IMR-90 (cell line): ENCODE data around the gene ASB7. TPM values are rescaled to one million over a fixed set of nuclear protein-coding genes. Genes with fewer than 3 reads are reported as not detected.

ENCODE experiments used
- ATAC-seq: fragments of 200-7000 bp; cut with Tn5 transposase; 2 replicates; pipeline ENCODE4 v1.9.1; 2020; ENCODE audit warnings: low read depth, mild to moderate bottlenecking, moderate library complexity
- BruUV-seq: library from RNA; stranded (reverse); fragments of 400-500 nt; replicated peaks from 2 replicates; lab custom pipeline; 2021; lab: Mats Ljungman, UMichigan
- CTCF ChIA-PET: fragments of 300-600 bp; formaldehyde crosslinking; extraction: SDS; loops from one replicate; lab custom pipeline; 2021; ENCODE audit warnings: antibody characterized with exemption; lab: Yijun Ruan, JAX
- POLR2A ChIA-PET: fragments of 300-600 bp; sonication (Branson Sonifier 250); formaldehyde crosslinking; loops from one replicate; lab custom pipeline; 2022; ENCODE audit warnings: antibody characterized with exemption; ENCODE audit not compliant: unreplicated experiment; lab: Charles Lee
- DNase-seq: peaks from one replicate; pipeline ENCODE4 v3.0.0; 2013
- H2AFZ ChIP-seq: replicated peaks from 2 replicates; pipeline ENCODE3; 2013; ENCODE audit warnings: low read length, mild to moderate bottlenecking; ENCODE audit not compliant: poor library complexity
- H2AK5ac ChIP-seq: 2 replicates; pipeline ENCODE4 v1.6.1; 2013; ENCODE audit warnings: low read depth, low read length, inconsistent platforms
- H2AK9ac ChIP-seq: replicated peaks from 2 replicates; pipeline ENCODE3; 2013; ENCODE audit warnings: mild to moderate bottlenecking, low read depth, low read length, moderate library complexity; ENCODE audit not compliant: poor library complexity
- H2BK120ac ChIP-seq: 2 replicates; pipeline ENCODE4 v1.6.1; 2013; ENCODE audit warnings: low read depth, low read length, inconsistent platforms
- H2BK15ac ChIP-seq: 3 replicates; pipeline ENCODE4 v1.6.1; 2013; ENCODE audit warnings: low read depth, low read length, inconsistent platforms
- H2BK20ac ChIP-seq: 2 replicates; pipeline ENCODE4 v1.6.1; 2013; ENCODE audit warnings: low read depth, mild to moderate bottlenecking, inconsistent platforms, low read length, moderate library complexity
- H2BK5ac ChIP-seq: 2 replicates; pipeline ENCODE4 v1.6.1; 2013; ENCODE audit warnings: mild to moderate bottlenecking, low read depth, low read length, inconsistent platforms; ENCODE audit not compliant: poor library complexity, severe bottlenecking
- H3K14ac ChIP-seq: replicated peaks from 2 replicates; pipeline ENCODE4 v1.6.1; 2013; ENCODE audit warnings: low read depth, low read length, inconsistent platforms
- H3K18ac ChIP-seq: 2 replicates; pipeline ENCODE4 v1.6.1; 2013; ENCODE audit warnings: low read depth, low read length, control low read depth
- H3K23ac ChIP-seq: 2 replicates; pipeline ENCODE4 v1.6.1; 2013; ENCODE audit warnings: low read depth, low read length, inconsistent platforms
- H3K27ac ChIP-seq: 2 replicates; pipeline ENCODE4 v1.5.1; 2013; ENCODE audit warnings: mild to moderate bottlenecking, control low read depth, low read length; ENCODE audit not compliant: insufficient read depth
- H3K27me3 ChIP-seq: 2 replicates; pipeline ENCODE4 v1.6.1; 2013; ENCODE audit warnings: low read length; ENCODE audit not compliant: control insufficient read depth, insufficient read depth
- H3K36me3 ChIP-seq: 2 replicates; pipeline ENCODE4 v1.6.1; 2013; ENCODE audit warnings: low read length, mixed read lengths; ENCODE audit not compliant: control insufficient read depth, insufficient read depth
- H3K4ac ChIP-seq: 2 replicates; pipeline ENCODE4 v1.6.1; 2013; ENCODE audit warnings: low read depth, low read length, inconsistent platforms
- H3K4me1 ChIP-seq: 2 replicates; pipeline ENCODE4 v1.6.1; 2013; ENCODE audit warnings: low read length, mixed read lengths; ENCODE audit not compliant: control insufficient read depth, insufficient read depth
- H3K4me2 ChIP-seq: 2 replicates; pipeline ENCODE4 v1.6.1; 2013; ENCODE audit warnings: low read depth, mild to moderate bottlenecking, control low read depth, low read length, moderate library complexity
- H3K4me3 ChIP-seq: 2 replicates; pipeline ENCODE4 v1.5.1; 2013; ENCODE audit warnings: low read depth, mild to moderate bottlenecking, control low read depth, low read length, moderate library complexity; ENCODE audit not compliant: insufficient read depth
- H3K56ac ChIP-seq: 2 replicates; pipeline ENCODE4 v1.6.1; 2013; ENCODE audit warnings: low read length, inconsistent platforms; ENCODE audit not compliant: insufficient read depth; ENCODE audit errors: extremely low read depth
- H3K79me1 ChIP-seq, 2 experiments: 2 replicates each; pipeline ENCODE4 v1.6.1; 2013; ENCODE audit warnings: low read length in 2 of 2, inconsistent platforms in 1 of 2, low read depth in 1 of 2
- H3K9ac ChIP-seq: 2 replicates; pipeline ENCODE4 v1.6.1; 2013; ENCODE audit warnings: low read depth, low read length, control low read depth
- H3K9me1 ChIP-seq: 2 replicates; pipeline ENCODE4 v1.6.1; 2013; ENCODE audit warnings: low read length, inconsistent platforms; ENCODE audit not compliant: insufficient read depth
- H3K9me3 ChIP-seq: 2 replicates; pipeline ENCODE4 v1.6.1; 2013; ENCODE audit warnings: low read length; ENCODE audit not compliant: control insufficient read depth, insufficient read depth
- H4K20me1 ChIP-seq: 2 replicates; pipeline ENCODE4 v1.6.1; 2013; ENCODE audit warnings: low read length, inconsistent platforms; ENCODE audit not compliant: insufficient read depth
- H4K5ac ChIP-seq: 2 replicates; pipeline ENCODE4 v1.6.1; 2013; ENCODE audit warnings: mild to moderate bottlenecking, low read depth, low read length, control low read depth
- H4K8ac ChIP-seq, 2 experiments: 2 replicates each; pipeline ENCODE4 v1.6.1; 2013; ENCODE audit warnings: low read depth in 2 of 2, low read length in 2 of 2, control low read depth in 1 of 2, inconsistent platforms in 1 of 2
- H4K91ac ChIP-seq: 2 replicates; pipeline ENCODE4 v1.6.1; 2013; ENCODE audit warnings: low read depth, low read length, inconsistent platforms; ENCODE audit not compliant: insufficient read depth
- CHD1 ChIP-seq: IDR thresholded peaks from 2 replicates; pipeline ENCODE4 v1.6.1; 2012; ENCODE audit warnings: low read depth, low read length, improper control_type of control experiment
- ELK1 ChIP-seq: fragments of 150-350 bp; IDR thresholded peaks from 2 replicates; pipeline ENCODE4 v1.6.1; 2016; ENCODE audit warnings: low read depth, mild to moderate bottlenecking, low read length, moderate library complexity, borderline replicate concordance
- MXI1 ChIP-seq: IDR thresholded peaks from 2 replicates; pipeline ENCODE4 v1.6.1; 2012; ENCODE audit warnings: low read depth, mild to moderate bottlenecking, low read length, moderate library complexity, borderline replicate concordance
- RCOR1 ChIP-seq: IDR thresholded peaks from 2 replicates; pipeline ENCODE4 v1.6.1; 2012; ENCODE audit warnings: mild to moderate bottlenecking, low read length, improper control_type of control experiment; ENCODE audit not compliant: insufficient replicate concordance
- SMC3 ChIP-seq: fragments of 150-350 bp; IDR thresholded peaks from 2 replicates; pipeline ENCODE4 v1.6.1; 2016; ENCODE audit warnings: low read depth, mild to moderate bottlenecking, antibody characterized with exemption, low read length, moderate library complexity
- WGBS, 2 experiments: methylation state at CpG; one replicate each; pipeline versions ENCODE4 v1.1.5 to v1.1.7; 2013; ENCODE audit warnings: missing lambda C conversion rate in 2 of 2; ENCODE audit not compliant: insufficient read length in 1 of 2; ENCODE audit errors: extremely low coverage in 2 of 2; 5-methylcytosine and 5-hydroxymethylcytosine counted together
- dilution Hi-C: fragments of 300-500 bp; cut with HindIII; formaldehyde crosslinking; loops from one replicate; pipeline ENCODE4 v1.14.3; 2018; ENCODE audit warnings: low sequenced_read_pairs; ENCODE audit not compliant: unreplicated experiment
- in situ Hi-C: fragments of 300-500 bp; cut with MboI; formaldehyde crosslinking; loops from 3 replicates; pipeline ENCODE4 v1.14.3; 2019; ENCODE audit warnings: low sequenced_read_pairs, inconsistent platforms, mixed read lengths
- intact Hi-C: fragments of 100-400 bp; cut with micrococcal nuclease; formaldehyde crosslinking; loops from 2 replicates; pipeline ENCODE4 v1.10.0; 2022
- polyA plus RNA-seq, 3 experiments: library from polyadenylated mRNA; depleted of rRNA; stranded (reverse); fragments of >200 nt; gene quantifications; 2 replicates each; pipeline ENCODE4 v1.2.3, GENCODE V29; 2012; ENCODE audit warnings: low replicate concordance in 1 of 3
- total RNA-seq: library from RNA; depleted of rRNA; stranded (reverse); fragments of >200 nt; gene quantifications from 2 replicates; pipeline ENCODE4 v1.2.3, GENCODE V29; 2012

Gene ASB7
- total and polyA plus RNA-seq, 2 of the 4 experiments (the other 2 are of a cell fraction) = 7.7 to 16.7 TPM

- H3K14ac ChIP-seq = no peak overlapping the region
- H2BK5ac ChIP-seq = no peak overlapping the region
- H3K9me3 ChIP-seq = no peaks in the 10 kb centered on the region
- H3K4me3 ChIP-seq = no peak overlapping the region
- CTCF ChIA-PET = interaction anchor here (0.6 kb wide), 1 partner anchor 183 kb away, joined by 4 read pairs; no protein-coding TSS in a partner anchor
- no peak overlapping the region for H3K4ac ChIP-seq
- no peaks in the 10 kb centered on the region for H3K9me1 ChIP-seq
- WGBS, 2 experiments = 65% methylated on average over 3 of the region's 8 CpGs; no CpG with 5 or more reads in 1 of the 2 experiments
- no peak overlapping the region for H3K4me2 ChIP-seq
- dilution Hi-C loops (loop anchor here (25.0 kb wide), 1 partner anchor 363 kb away; no protein-coding TSS in a partner anchor), in situ Hi-C loops (no loop called here), intact Hi-C loops (no loop called here)
- H3K27me3 ChIP-seq = no peaks in the 10 kb centered on the region
- H3K9ac ChIP-seq = no peak overlapping the region
- POLR2A ChIA-PET = no interaction called here
- H2BK15ac ChIP-seq = no peak overlapping the region
- H3K36me3 ChIP-seq = peaks cover 1% of the 10 kb centered on the region; the same call in 1 of the 2 replicates
- TF ChIP-seq CHD1 = no peak
- no peak for TF ChIP-seq MXI1
- TF ChIP-seq RCOR1 = no peak
- TF ChIP-seq SMC3 = no peak
- no peak for TF ChIP-seq ELK1
- H2AK9ac ChIP-seq = no peak overlapping the region
- no peak overlapping the region for H3K18ac ChIP-seq
- H2BK120ac ChIP-seq = no peak overlapping the region
- H3K27ac ChIP-seq = no peak overlapping the region
- no peaks in the 10 kb centered on the region for H3K4me1 ChIP-seq
- no peak overlapping the region for H4K5ac ChIP-seq
- H2AK5ac ChIP-seq = no peak overlapping the region
- H3K79me1 ChIP-seq = peaks cover 15 to 23% of the 10 kb centered on the region in 2 experiments
- no peak overlapping the region for H3K56ac ChIP-seq
- BruUV-seq = no TSS peak
- no peak overlapping the region for H2AFZ ChIP-seq
- H4K91ac ChIP-seq = no peak overlapping the region
- H4K20me1 ChIP-seq = no peaks in the 10 kb centered on the region
- no peak overlapping the region for H3K23ac ChIP-seq
- no peak overlapping the region for H4K8ac ChIP-seq
- no peak for DNase-seq
- no peak for ATAC-seq
- H2BK20ac ChIP-seq = no peak overlapping the region
These were observed 46.6 kb downstream of the ASB7 start for GRCh38 chr15:100648951-100649350.
